Heart left ventricle (tissue), 13 donors: ENCODE results near the gene MED27.

Source experiments
- POLR2A ChIP-seq, 2 donors: fragments of 450-650 bp; IDR thresholded peaks; one replicate each; pipeline ENCODE4 v1.6.1; 2017; ENCODE audit warnings: antibody characterized with exemption in 2 of 2, mild to moderate bottlenecking in 2 of 2, moderate library complexity in 2 of 2
- TF ChIP-seq, protein P1 (sequence below), 12 donors: fragments of 200-600 bp; sonication (generic) in 4 of 12; IDR thresholded peaks; one replicate each; pipeline versions ENCODE4 v1.5.0 to v1.8.0; 2018 to 2022; ENCODE audit warnings: antibody characterized with exemption in 12 of 12, mild to moderate bottlenecking in 5 of 12
- donor health status: ischemic (EF 13 %, LVEDD 7.1; RV severe dilation, severe dysfunction).
- donor health status: DM: no; HTN: yes; CAD: no.
- donor health status: DM: no; HTN: no; CAD: no.
- donor health status: ischemic (EF 25% LVEDD 6.9; RV normal size, moderate dysfunction).
- donor health status: ischemic (EF 25% LVEDD 5.7; RV mildly dilated, moderate dysfunction).
- donor health status: ischemic (EF 35%, LVEDD 5.7; RV mildly dilated, moderate dysfunction).
- donor health status: nonischemic (EF 11% LVEDD 7.7; RV severe dilation, severe dysfunction).
- donor health status: DM: yes; HTN: yes; CAD: no.
- donor health status: PGD.
- donor health status: ischemic (EF 29% LVEDD 5.4; RV normal size, mild dysfunction).
- donor health status: nonischemic (EF 23%, LVEDD 6.1; RV moderate dilation, normal function).

DNA sequence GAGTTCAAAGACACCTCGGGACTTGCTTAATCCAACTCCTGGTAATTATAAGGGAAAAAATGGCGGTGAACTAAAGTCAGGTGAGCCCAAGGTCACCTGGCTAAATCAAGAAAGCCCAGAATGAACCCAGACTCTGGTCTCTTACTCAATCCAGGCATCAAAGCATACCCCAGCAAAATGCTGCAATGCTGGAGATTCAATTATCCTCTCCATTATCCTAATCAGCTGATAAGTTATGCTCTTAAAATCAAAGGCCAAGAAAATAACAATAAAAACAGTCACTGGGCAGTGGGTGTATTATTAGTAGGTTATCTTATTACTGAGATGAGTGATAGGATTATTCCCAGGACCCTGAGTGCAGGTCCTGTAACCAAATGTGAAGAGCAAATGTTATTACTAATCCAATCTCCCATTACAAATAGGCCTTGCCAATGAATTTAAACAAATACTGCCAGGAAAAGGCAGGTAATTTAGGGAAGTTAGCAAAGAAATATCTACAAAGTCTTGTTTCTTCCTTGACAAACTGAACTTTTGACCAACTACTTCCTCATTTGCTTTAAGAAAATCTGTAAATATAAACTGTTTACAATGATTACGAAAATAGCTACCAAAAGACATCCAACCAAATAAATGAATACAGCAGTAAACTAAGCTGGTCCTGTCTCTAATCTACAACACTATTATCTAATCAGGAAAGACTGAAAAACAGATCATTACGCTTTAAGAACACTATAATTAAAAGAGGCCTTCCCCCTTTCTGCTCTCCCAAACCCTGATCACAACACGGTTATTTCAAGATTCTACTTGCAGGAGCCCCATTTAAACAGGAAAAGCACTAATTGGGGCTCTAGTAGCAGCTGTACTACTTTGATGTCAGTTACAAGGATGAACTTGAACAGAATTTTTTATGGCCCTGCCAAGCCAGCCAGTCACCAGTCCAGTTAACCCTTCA, 103.2 kb downstream of the MED27 start:
- TF ChIP-seq POLR2A (IDR thresholded peaks at IDR 0.05) = no peak
- TF ChIP-seq, protein P1, sequence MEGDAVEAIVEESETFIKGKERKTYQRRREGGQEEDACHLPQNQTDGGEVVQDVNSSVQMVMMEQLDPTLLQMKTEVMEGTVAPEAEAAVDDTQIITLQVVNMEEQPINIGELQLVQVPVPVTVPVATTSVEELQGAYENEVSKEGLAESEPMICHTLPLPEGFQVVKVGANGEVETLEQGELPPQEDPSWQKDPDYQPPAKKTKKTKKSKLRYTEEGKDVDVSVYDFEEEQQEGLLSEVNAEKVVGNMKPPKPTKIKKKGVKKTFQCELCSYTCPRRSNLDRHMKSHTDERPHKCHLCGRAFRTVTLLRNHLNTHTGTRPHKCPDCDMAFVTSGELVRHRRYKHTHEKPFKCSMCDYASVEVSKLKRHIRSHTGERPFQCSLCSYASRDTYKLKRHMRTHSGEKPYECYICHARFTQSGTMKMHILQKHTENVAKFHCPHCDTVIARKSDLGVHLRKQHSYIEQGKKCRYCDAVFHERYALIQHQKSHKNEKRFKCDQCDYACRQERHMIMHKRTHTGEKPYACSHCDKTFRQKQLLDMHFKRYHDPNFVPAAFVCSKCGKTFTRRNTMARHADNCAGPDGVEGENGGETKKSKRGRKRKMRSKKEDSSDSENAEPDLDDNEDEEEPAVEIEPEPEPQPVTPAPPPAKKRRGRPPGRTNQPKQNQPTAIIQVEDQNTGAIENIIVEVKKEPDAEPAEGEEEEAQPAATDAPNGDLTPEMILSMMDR (IDR thresholded peaks at IDR 0.05) = no peak
